WERI-Rb-1 (cell line): ENCODE measurements around the gene C7orf57.
A peak's percentile ranks its signal among the peaks of the same experiment; 100 is the strongest.

ENCODE experiments used
- DNase-seq: peaks from one replicate; pipeline ENCODE4 v3.0.0-alpha.2; 2020
- H3K27ac ChIP-seq: fragments of 250-450 bp; sonication (Bioruptor Pico); 2 replicates; pipeline ENCODE4 v1.5.1; 2020; ENCODE audit warnings: mild to moderate bottlenecking, moderate library complexity
- H3K27me3 ChIP-seq: fragments of 250-450 bp; sonication (Bioruptor Pico); 2 replicates; pipeline ENCODE4 v1.5.1; 2021; ENCODE audit warnings: mild to moderate bottlenecking, low read depth, moderate library complexity; ENCODE audit not compliant: insufficient read depth, severe bottlenecking
- H3K36me3 ChIP-seq: fragments of 250-450 bp; sonication (Bioruptor Pico); 2 replicates; pipeline ENCODE4 v1.5.1; 2020; ENCODE audit warnings: mild to moderate bottlenecking, moderate library complexity
- H3K4me3 ChIP-seq: 2 replicates; pipeline ENCODE4 v1.5.1; 2011; ENCODE audit warnings: low read depth, mild to moderate bottlenecking, control low read depth, low read length
- H3K9me3 ChIP-seq: fragments of 250-450 bp; sonication (Bioruptor Pico); 2 replicates; pipeline ENCODE4 v1.5.1; 2021; ENCODE audit warnings: mild to moderate bottlenecking, moderate library complexity; ENCODE audit not compliant: severe bottlenecking
- TF ChIP-seq, protein P1 (sequence below): IDR thresholded peaks from 2 replicates; pipeline ENCODE4 v1.5.1; 2011; ENCODE audit warnings: low read depth, mild to moderate bottlenecking, control low read depth, inconsistent platforms, low read length

C7orf57 gene

DNA sequence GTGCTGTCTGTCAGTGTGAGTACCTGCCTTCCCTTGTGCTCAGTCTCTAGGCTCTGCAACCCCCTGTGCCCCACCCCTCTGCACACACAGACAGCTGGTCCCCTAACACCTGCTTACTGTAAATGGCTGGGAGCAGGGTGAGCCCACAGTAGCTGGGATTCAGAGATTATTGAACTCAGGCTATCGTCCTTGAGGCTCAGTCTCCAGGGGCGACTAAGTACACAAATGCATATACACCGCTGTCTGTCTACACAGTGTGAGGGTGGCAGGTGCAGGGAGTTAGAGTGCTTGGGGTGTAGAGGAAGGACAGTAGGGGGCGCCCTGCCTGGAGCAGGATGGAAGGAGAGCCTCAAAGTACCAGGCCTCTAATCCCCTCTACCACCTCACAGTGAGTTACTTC, 66.6 kb downstream of the C7orf57 start:
- H3K27me3 ChIP-seq: no peaks in the 10 kb centered on the region
- H3K27ac ChIP-seq: no peak overlapping the region
- TF ChIP-seq, protein P1, sequence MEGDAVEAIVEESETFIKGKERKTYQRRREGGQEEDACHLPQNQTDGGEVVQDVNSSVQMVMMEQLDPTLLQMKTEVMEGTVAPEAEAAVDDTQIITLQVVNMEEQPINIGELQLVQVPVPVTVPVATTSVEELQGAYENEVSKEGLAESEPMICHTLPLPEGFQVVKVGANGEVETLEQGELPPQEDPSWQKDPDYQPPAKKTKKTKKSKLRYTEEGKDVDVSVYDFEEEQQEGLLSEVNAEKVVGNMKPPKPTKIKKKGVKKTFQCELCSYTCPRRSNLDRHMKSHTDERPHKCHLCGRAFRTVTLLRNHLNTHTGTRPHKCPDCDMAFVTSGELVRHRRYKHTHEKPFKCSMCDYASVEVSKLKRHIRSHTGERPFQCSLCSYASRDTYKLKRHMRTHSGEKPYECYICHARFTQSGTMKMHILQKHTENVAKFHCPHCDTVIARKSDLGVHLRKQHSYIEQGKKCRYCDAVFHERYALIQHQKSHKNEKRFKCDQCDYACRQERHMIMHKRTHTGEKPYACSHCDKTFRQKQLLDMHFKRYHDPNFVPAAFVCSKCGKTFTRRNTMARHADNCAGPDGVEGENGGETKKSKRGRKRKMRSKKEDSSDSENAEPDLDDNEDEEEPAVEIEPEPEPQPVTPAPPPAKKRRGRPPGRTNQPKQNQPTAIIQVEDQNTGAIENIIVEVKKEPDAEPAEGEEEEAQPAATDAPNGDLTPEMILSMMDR: peak; percentile 67
- no peak overlapping the region for H3K4me3 ChIP-seq
- H3K36me3 ChIP-seq: peaks cover 21% of the 10 kb centered on the region
- H3K9me3 ChIP-seq: no peaks in the 10 kb centered on the region
- peak; percentile 41 for DNase-seq

DNA sequence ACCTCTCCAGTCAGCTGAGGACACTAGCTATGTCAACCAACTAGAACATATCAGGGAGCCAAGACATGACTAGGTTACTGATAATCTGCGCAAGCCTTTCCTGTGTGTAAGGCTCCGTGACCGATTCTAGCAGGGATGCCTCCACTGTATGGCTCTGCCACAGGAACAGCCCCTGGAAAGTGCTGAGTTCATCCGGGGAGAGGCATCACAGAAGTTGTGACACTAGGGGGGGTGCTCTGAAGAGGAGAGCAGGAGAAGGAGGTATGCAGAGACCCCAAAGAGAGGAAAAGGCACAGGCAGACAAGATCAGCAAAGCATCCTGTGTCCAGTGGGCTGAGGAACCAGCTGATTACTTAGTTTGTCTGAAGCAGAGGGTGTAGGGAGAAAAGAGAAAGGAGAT, 67.2 kb downstream of the C7orf57 start:
- H3K9me3 ChIP-seq: no peaks in the 10 kb centered on the region
- H3K27me3 ChIP-seq: no peaks in the 10 kb centered on the region
- H3K4me3 ChIP-seq: no peak overlapping the region
- H3K27ac ChIP-seq: no peak overlapping the region
- TF ChIP-seq, protein P1: no peak
- H3K36me3 ChIP-seq: peaks cover 23% of the 10 kb centered on the region
- no peak for DNase-seq

DNA sequence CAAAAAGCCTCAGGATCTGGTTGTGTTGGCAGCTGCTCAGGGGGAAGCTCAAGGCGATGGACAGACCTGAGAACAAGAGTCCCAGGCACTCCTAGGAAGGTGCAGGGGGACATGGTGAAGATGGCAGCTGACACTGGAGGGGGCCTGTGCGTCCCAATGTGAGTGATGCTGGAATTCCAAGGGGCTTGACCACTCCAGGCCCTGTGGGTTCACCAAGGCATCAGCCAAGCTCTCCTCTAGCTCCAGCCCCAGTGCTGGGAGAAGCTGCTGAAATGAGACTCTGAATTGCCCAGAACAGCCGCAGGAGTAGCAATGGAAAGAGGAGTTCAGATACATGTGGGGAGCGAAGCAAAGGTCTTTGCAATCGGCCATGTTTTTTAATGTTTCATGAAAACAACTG, 69.7 kb downstream of the C7orf57 start:
- TF ChIP-seq, protein P1: no peak
- no peak for DNase-seq
- Histone ChIP-seq H3K9me3 (no peaks in the 10 kb centered on the region), H3K27ac (no peak overlapping the region), H3K4me3 (no peak overlapping the region), H3K36me3 (peaks cover 26% of the 10 kb centered on the region), H3K27me3 (no peaks in the 10 kb centered on the region)

DNA sequence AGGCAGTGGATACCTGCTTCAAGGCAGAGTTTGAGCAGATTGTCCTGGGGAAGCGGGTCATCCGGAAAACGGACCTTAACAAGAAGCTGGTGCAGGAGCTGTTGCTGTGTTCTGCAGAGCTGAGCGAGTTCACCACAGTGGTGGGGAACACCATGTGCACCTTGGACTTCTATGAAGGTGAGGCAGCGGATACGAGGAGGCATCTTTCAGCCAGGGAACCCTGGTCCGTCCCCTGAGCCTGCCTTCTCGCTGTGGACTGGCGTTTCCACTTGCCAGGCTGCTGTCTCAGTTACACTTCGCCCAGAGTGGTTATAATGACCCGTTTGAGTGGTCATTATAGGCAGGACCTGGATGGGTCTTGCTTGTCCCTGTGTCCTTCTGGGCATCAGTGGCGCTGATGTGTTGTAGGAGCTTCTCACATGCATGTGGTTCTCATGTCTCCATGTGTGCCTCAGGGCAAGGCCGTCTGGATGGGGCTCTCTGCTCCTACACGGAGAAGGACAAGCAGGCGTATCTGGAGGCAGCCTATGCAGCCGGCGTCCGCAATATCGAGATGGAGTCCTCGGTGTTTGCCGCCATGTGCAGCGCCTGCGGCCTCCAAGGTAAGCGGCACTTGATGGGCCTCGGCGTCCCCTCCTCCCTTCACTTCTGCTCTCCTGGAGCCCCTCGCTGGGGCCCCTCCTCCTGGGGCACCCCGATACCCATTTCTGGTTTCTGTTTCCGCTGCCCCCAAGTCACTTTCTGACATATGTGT, 71.7 kb downstream of the C7orf57 start:
- TF ChIP-seq, protein P1: no peak
- no peak overlapping the region for H3K27ac ChIP-seq
- H3K9me3 ChIP-seq: no peaks in the 10 kb centered on the region
- H3K36me3 ChIP-seq: peaks cover 26% of the 10 kb centered on the region
- no peak overlapping the region for H3K4me3 ChIP-seq
- no peaks in the 10 kb centered on the region for H3K27me3 ChIP-seq
- DNase-seq: no peak

DNA sequence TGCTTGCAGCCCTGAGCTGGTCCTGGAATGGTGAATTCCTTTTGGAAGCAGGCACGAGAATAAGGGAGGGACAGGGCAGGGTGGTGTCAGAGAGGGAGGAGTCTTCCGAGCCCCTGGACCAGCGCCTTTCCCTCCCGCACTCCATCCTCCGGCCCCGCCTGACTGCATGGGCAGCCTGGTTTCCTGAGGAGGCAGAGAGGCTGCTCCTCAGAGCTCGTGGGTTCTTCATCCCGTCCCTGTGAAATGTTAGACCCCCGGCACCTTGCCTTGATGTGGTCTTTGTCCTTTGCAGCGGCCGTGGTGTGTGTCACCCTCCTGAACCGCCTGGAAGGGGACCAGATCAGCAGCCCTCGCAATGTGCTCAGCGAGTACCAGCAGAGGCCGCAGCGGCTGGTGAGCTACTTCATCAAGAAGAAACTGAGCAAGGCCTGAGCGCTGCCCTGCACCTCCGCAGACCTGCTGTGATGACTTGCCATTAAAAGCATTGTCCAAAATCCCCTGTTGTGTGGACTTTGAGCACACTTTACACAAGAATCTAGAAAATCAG, 72.7 kb downstream of the C7orf57 start:
- Histone ChIP-seq H3K27ac (no peak overlapping the region), H3K36me3 (peaks cover 16% of the 10 kb centered on the region)

More for the DNA sequence above, 72.7 kb downstream of the C7orf57 start:
- no peaks in the 10 kb centered on the region for H3K27me3 ChIP-seq
- no peak for DNase-seq
- no peak overlapping the region for H3K4me3 ChIP-seq
- TF ChIP-seq, protein P1: no peak
- H3K9me3 ChIP-seq: no peaks in the 10 kb centered on the region
